HAP-1 (cell line): Measurements from ENCODE around the gene ADORA2A.

Source experiments
- DNase-seq, 2 experiments: peaks; one replicate each; pipeline ENCODE4 v3.0.0-alpha.2; 2016 to 2020; ENCODE audit warnings: low spot score in 2 of 2
- H3K27me3 ChIP-seq: fragments of 250-450 bp; sonication (Bioruptor Pico); 2 replicates; pipeline ENCODE4 v1.5.1; 2020; ENCODE audit warnings: low read depth, mild to moderate bottlenecking, moderate library complexity
- H3K36me3 ChIP-seq: fragments of 250-450 bp; sonication (Bioruptor Pico); replicated peaks from 2 replicates; pipeline ENCODE4 v1.5.1; 2020; ENCODE audit warnings: mild to moderate bottlenecking
- H3K4me1 ChIP-seq: fragments of 250-450 bp; sonication (Bioruptor Pico); 2 replicates; pipeline ENCODE4 v1.5.1; 2020; ENCODE audit warnings: mild to moderate bottlenecking
- H3K4me3 ChIP-seq: fragments of 250-450 bp; sonication (Bioruptor Pico); 2 replicates; pipeline ENCODE4 v1.5.1; 2020; ENCODE audit warnings: mild to moderate bottlenecking, moderate library complexity
- H3K9me3 ChIP-seq: fragments of 250-450 bp; sonication (Bioruptor Pico); 2 replicates; pipeline ENCODE4 v1.5.1; 2020; ENCODE audit warnings: mild to moderate bottlenecking, moderate library complexity
- in situ Hi-C: fragments of 300-500 bp; cut with MboI; formaldehyde crosslinking; loops from 3 replicates; pipeline ENCODE4 v1.14.3; 2020; ENCODE audit warnings: low sequenced_read_pairs, inconsistent platforms, mixed read lengths

Gene ADORA2A

DNA sequence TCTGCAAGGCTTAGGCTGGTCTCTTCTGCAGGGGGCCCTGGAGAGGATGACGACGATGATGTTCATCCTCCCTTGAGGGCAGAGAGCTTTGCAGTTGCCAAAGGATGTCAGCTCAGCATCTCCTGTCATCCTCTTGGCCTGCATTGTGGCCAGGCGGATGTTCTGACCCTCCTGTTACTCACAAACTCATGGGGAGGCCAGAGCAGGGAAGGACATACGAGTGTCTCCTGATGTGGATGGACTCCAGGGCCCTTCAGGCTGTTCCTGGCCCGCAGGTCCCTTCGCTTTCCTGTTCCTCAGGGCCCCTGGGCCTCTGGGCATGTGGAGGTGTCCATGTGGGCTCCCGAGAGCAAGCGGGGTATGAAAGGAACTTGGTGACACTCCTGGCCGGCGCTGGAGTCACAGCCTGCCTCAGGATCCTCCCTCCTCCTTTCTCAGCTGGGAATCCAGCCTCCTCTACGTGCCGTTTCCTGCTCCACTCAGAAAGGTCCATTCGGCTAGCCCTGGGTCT lies 8.5 kb downstream of the ADORA2A start:
- H3K4me3 ChIP-seq: no peak overlapping the region
- DNase-seq: no peak
- in situ Hi-C loops: no loop called here
- H3K4me1 ChIP-seq: no peaks in the 10 kb centered on the region
- no peaks in the 10 kb centered on the region for H3K27me3 ChIP-seq
- H3K9me3 ChIP-seq: no peaks in the 10 kb centered on the region
- no peaks in the 10 kb centered on the region for H3K36me3 ChIP-seq

DNA sequence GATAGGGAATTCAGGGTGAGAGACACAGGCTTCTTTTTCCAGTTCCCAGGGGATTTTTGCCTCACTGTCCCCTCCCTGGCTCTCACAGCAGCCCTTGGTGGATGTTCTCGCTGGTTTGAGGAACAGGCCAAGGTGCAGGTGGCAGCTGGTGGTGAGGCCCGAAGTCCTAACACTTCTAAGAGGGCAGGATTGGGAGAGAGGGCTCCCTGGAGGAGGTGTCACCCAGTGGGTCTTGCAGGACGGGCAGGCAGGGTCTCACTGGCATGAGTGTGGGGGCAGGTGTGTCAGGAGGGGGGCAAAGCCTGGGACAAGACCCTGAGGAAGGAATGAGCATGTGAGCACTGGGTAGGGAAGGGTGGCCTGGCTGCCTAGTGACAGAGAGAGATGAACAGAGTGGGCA lies 9.2 kb downstream of the ADORA2A start:
- Histone ChIP-seq H3K36me3 (no peaks in the 10 kb centered on the region), H3K4me3 (no peak overlapping the region), H3K4me1 (no peaks in the 10 kb centered on the region), H3K9me3 (no peaks in the 10 kb centered on the region), H3K27me3 (no peaks in the 10 kb centered on the region)
- no peak for DNase-seq
- in situ Hi-C loops: no loop called here

DNA sequence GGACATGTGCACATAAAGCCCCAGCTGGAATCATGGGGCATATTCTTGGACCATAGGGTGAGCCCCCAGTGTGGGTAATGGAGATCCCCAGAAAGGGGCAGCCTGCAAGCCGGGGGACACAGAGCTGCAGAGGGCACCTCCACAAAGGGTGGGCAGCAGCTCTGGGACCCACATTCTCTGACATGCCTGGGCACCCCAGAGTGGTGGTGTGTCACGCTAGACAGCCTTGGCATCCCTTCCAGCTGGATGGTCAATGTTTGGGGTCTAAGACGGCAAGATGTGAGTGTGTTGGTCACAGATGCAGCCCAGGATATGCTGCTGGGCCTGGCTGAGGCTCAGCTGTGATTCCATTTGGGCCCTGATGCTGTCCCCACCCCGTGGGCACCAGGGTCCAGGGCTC lies 9.7 kb downstream of the ADORA2A start:
- no peaks in the 10 kb centered on the region for H3K4me1 ChIP-seq
- H3K9me3 ChIP-seq: no peaks in the 10 kb centered on the region
- in situ Hi-C loops: no loop called here
- H3K4me3 ChIP-seq: no peak overlapping the region
- DNase-seq: no peak
- H3K27me3 ChIP-seq: no peaks in the 10 kb centered on the region
- H3K36me3 ChIP-seq: no peaks in the 10 kb centered on the region

DNA sequence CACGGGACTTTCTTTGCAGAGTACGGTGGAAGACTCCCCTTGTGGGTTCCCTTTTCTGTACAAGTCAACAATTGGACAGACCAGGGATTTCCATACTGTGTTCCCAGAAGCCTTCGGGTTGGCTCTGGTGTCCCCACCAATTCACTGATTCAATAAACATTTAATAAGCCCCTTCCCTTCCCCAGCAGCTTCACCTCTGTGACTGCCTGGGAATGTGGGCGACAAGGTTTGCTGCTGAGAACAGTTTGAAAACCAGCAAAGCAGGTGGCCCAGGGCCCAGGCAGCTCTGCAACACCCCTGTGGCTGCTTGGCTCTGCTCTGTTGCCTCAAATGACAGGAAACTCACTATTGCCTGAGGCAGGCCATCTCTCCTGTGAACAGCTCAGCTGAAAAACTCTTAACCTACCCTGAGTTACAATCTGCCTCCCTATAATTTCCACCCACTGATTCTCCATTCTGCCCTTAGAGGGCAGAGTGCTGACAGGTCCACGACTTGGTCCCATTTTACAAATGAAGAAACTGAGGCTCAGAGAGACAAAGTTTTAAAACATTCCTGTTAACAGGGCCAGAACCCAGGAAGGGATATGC lies 10.4 kb downstream of the ADORA2A start:
- Histone ChIP-seq H3K9me3 (no peaks in the 10 kb centered on the region), H3K27me3 (no peaks in the 10 kb centered on the region), H3K4me1 (no peaks in the 10 kb centered on the region), H3K4me3 (no peak overlapping the region), H3K36me3 (no peaks in the 10 kb centered on the region)
- in situ Hi-C loops: no loop called here
- DNase-seq: no peak

DNA sequence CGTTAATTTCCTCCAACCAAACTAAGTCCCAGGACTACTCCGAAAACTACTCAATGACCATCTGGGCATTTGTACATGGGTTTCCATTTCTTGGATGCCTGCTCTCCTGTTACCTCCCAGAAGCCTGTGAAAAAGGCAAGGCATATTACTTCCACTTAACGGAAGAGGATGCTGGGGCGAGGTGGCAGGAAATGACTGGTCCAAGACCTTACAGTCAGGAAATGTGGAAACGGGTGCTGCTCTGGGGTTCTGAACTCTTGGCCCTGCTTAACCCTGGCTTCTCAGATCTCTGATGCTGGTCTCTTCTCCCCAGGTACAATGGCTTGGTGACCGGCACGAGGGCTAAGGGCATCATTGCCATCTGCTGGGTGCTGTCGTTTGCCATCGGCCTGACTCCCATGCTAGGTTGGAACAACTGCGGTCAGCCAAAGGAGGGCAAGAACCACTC lies 12.9 kb downstream of the ADORA2A start:
- in situ Hi-C loops: no loop called here
- Histone ChIP-seq H3K4me1 (peaks cover under 1% of the 10 kb centered on the region; the same call in 1 of the 2 replicates), H3K27me3 (no peaks in the 10 kb centered on the region), H3K4me3 (no peak overlapping the region), H3K36me3 (no peaks in the 10 kb centered on the region), H3K9me3 (no peaks in the 10 kb centered on the region)
- no peak for DNase-seq

DNA sequence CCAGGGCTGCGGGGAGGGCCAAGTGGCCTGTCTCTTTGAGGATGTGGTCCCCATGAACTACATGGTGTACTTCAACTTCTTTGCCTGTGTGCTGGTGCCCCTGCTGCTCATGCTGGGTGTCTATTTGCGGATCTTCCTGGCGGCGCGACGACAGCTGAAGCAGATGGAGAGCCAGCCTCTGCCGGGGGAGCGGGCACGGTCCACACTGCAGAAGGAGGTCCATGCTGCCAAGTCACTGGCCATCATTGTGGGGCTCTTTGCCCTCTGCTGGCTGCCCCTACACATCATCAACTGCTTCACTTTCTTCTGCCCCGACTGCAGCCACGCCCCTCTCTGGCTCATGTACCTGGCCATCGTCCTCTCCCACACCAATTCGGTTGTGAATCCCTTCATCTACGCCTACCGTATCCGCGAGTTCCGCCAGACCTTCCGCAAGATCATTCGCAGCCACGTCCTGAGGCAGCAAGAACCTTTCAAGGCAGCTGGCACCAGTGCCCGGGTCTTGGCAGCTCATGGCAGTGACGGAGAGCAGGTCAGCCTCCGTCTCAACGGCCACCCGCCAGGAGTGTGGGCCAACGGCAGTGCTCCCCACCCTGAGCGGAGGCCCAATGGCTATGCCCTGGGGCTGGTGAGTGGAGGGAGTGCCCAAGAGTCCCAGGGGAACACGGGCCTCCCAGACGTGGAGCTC lies 13.5 kb downstream of the ADORA2A start:
- in situ Hi-C loops: no loop called here
- H3K36me3 ChIP-seq: no peaks in the 10 kb centered on the region
- no peaks in the 10 kb centered on the region for H3K9me3 ChIP-seq
- DNase-seq: no peak
- H3K27me3 ChIP-seq: no peaks in the 10 kb centered on the region
- H3K4me1 ChIP-seq: peaks cover 4% of the 10 kb centered on the region; the same call in 1 of the 2 replicates
- H3K4me3 ChIP-seq: no peak overlapping the region

DNA sequence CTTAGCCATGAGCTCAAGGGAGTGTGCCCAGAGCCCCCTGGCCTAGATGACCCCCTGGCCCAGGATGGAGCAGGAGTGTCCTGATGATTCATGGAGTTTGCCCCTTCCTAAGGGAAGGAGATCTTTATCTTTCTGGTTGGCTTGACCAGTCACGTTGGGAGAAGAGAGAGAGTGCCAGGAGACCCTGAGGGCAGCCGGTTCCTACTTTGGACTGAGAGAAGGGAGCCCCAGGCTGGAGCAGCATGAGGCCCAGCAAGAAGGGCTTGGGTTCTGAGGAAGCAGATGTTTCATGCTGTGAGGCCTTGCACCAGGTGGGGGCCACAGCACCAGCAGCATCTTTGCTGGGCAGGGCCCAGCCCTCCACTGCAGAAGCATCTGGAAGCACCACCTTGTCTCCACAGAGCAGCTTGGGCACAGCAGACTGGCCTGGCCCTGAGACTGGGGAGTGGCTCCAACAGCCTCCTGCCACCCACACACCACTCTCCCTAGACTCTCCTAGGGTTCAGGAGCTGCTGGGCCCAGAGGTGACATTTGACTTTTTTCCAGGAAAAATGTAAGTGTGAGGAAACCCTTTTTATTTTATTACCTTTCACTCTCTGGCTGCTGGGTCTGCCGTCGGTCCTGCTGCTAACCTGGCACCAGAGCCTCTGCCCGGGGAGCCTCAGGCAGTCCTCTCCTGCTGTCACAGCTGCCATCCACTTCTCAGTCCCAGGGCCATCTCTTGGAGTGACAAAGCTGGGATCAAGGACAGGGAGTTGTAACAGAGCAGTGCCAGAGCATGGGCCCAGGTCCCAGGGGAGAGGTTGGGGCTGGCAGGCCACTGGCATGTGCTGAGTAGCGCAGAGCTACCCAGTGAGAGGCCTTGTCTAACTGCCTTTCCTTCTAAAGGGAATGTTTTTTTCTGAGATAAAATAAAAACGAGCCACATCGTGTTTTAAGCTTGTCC lies 14.3 kb downstream of the ADORA2A start:
- H3K4me1 ChIP-seq: peaks cover 4% of the 10 kb centered on the region; the same call in 1 of the 2 replicates
- DNase-seq: no peak

DNA sequence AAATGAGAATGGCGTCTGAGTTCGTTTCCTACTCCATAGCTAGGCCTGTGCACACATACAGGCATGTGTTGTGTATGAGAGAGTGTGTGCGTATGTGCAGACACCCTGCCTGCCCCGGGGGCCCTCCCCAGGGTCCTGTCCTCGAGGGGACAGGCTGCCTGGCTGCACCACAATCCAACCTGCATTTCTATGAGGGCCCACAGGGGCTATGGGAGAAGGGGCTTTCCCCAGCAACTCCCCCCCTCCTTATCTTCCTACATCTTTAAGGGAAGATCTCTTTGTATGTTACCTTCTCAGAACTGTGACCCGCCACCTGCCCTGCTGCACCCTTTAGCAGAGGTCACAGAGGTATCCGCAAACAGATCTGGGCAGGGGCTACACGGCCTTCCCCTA lies 14.9 kb downstream of the ADORA2A start:
- no peaks in the 10 kb centered on the region for H3K27me3 ChIP-seq
- H3K4me1 ChIP-seq: peaks cover 4% of the 10 kb centered on the region; the same call in 1 of the 2 replicates
- no peak for DNase-seq
- H3K36me3 ChIP-seq: no peaks in the 10 kb centered on the region
- in situ Hi-C loops: no loop called here
- H3K9me3 ChIP-seq: no peaks in the 10 kb centered on the region
- H3K4me3 ChIP-seq: no peak overlapping the region

More for the DNA sequence above, 14.3 kb downstream of the ADORA2A start:
- in situ Hi-C loops: no loop called here
- H3K27me3 ChIP-seq: no peaks in the 10 kb centered on the region
- H3K9me3 ChIP-seq: no peaks in the 10 kb centered on the region
- no peaks in the 10 kb centered on the region for H3K36me3 ChIP-seq
- H3K4me3 ChIP-seq: no peak overlapping the region

DNA sequence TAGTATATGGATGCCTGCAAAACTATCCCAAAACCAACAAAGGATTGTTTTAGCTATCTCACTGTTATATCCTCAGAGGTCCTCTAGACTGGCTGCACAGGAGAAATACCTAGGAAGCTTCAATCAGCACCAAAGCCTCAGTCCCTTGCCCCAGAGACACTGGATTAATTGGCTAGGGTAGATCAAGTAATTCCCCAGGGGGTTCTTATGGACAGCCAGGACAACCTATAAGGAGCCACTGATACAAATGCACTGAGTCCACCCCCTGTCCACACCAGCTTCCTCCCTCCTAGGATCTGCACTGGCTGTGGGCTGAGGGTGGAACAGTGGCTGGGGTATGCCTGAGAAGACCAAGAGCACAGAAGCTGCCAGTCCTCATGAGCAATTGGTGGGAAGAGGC lies 16.3 kb downstream of the ADORA2A start:
- DNase-seq: no peak
- H3K9me3 ChIP-seq: no peaks in the 10 kb centered on the region
- H3K4me1 ChIP-seq: peaks cover 4% of the 10 kb centered on the region; the same call in 1 of the 2 replicates
- H3K36me3 ChIP-seq: no peaks in the 10 kb centered on the region
- no peak overlapping the region for H3K4me3 ChIP-seq
- in situ Hi-C loops: no loop called here
- H3K27me3 ChIP-seq: no peaks in the 10 kb centered on the region

DNA sequence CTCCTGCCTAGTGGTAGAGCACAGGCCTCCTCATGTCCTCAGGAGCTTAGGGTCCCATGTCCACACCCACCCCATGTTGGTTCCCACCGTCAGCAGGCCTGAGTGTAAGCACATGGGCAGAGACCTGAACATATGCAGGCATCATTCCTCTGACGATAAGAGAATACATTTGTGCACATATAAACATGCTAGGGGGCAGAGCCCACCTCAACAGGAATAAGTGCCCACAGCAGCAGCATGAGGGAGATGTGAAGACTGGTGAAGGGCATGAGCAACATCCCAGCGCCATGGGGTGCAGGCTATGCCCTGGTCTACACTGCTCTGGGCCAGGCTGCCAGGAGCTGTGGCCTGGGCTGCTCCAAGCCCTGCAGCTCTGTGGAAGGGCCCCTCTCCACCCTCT lies 16.9 kb downstream of the ADORA2A start:
- no peak for DNase-seq
- H3K4me1 ChIP-seq: peaks cover 4% of the 10 kb centered on the region; the same call in 1 of the 2 replicates
- H3K36me3 ChIP-seq: no peaks in the 10 kb centered on the region
- H3K27me3 ChIP-seq: no peaks in the 10 kb centered on the region
- no peak overlapping the region for H3K4me3 ChIP-seq
- H3K9me3 ChIP-seq: no peaks in the 10 kb centered on the region
- in situ Hi-C loops: no loop called here

DNA sequence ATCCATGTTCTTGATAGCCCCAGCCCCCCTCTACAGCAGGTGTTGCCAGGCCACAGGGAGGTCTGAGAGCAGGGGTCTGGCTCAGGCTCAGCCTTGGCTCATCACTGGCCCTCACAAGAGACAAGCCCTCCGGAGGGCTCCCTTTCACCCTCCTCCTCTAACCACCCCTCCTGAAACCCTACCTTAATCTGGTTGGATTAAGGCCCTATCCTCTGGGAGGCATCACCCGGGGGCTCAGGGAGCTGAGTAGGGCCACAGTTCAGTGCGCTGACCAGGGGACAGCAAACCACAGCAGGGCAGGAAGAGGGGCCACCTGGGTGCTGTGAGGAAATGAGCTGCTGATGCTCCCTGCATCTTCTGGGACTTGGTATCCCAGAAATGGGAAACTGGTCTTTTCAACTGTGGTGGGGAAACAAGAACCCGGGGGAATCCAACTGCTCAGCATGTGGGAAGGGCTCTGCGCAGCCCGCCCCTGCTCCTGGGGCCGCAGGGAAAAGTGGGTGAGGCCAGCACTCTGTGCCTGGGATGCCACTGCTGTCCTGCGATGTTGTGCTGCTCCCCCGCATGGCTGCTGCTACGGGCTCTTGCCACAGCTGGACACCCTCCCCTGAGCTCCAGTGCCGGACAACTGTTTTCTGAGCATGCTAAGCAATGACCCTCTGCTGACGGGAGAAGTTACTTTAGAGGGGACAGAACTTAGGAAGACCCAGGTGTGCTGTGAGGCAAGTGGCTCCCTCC lies 17.5 kb downstream of the ADORA2A start:
- Histone ChIP-seq H3K4me3 (no peak overlapping the region), H3K4me1 (peaks cover 4% of the 10 kb centered on the region; the same call in 1 of the 2 replicates), H3K36me3 (no peaks in the 10 kb centered on the region), H3K9me3 (no peaks in the 10 kb centered on the region), H3K27me3 (no peaks in the 10 kb centered on the region)
- no peak for DNase-seq
- in situ Hi-C loops: no loop called here

DNA sequence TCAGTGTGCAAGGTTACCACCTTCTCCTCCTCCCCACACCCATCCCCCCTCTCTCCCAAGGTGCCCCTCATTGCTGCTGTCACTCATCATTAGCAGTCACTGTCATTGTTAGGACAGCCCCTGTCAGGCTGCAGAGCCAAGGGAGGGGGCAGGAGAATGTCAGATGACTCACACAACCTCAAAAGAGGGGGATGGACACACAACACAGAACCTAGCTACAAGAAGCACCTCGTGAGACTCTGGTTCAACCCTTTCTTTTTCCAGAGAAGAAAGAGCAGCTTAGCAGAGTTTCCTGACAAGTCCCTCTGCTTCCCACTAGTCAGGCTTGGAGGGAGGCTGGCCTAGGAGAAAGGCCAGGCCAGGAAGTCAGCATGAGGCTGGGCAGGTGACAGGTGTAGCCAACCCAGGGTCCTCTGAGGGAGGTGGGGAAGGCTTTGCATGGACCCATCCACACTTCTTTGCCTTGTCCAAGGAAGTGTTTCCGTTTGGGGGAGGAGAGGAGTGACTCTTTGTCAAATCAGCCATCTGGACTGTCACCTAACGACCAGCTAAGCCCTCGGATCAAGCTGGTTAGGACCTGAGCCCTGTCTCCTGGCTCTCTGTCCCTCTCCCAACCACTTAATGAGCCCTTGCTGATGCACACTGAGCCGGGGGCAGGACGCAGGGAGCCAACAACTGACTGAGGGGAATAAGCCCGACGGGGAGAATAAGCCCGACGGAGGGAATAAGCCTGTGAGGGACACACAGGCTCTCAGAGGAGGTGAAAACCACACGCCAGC lies 18.3 kb downstream of the ADORA2A start:
- Histone ChIP-seq H3K36me3 (no peaks in the 10 kb centered on the region), H3K4me1 (peaks cover 4% of the 10 kb centered on the region; the same call in 1 of the 2 replicates), H3K4me3 (no peak overlapping the region), H3K27me3 (no peaks in the 10 kb centered on the region), H3K9me3 (no peaks in the 10 kb centered on the region)
- no peak for DNase-seq
- in situ Hi-C loops: no loop called here

DNA sequence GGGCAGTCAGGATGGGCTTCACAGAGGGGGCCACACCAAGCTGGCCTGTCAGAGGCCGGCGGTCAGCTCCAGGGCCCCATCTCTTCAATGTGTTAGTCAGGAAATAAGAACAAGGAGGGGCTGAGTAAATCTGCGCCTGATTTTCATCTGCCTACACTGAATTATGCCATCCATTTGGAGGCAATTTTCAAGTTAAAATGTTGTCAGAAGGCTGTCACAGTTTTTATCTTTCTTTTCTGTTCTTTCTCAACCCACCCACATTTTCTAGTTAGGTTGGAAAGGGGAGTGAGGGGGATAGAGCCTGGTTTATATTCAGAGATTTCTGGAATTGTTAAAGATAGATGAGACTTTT lies 18.8 kb downstream of the ADORA2A start:
- DNase-seq: no peak
- no peaks in the 10 kb centered on the region for H3K9me3 ChIP-seq
- H3K4me1 ChIP-seq: peaks cover 4% of the 10 kb centered on the region; the same call in 1 of the 2 replicates
- no peaks in the 10 kb centered on the region for H3K36me3 ChIP-seq
- H3K4me3 ChIP-seq: no peak overlapping the region
- in situ Hi-C loops: no loop called here
- no peaks in the 10 kb centered on the region for H3K27me3 ChIP-seq
